ENCODE results near the gene FLT1.

Gene FLT1

GRCh38 chr13:28336193-28336657 is 158.7 kb downstream of the FLT1 start:
- Histone ChIP-seq H3K27me3 (ENCODE audit: control insufficient read depth, low read length) (peaks cover 3% of the 10 kb centered on the region; the same call in 1 of the 2 replicates), H3K36me3 (ENCODE audit: control insufficient read depth, low read length) (no peaks in the 10 kb centered on the region), H3K27ac (ENCODE audit: low read depth, low read length) (no peak overlapping the region), H3K4me1 (ENCODE audit: control insufficient read depth, low read length) (no peaks in the 10 kb centered on the region), H4K20me1 (ENCODE audit: control insufficient read depth, insufficient read depth, low read depth, low read length) (no peaks in the 10 kb centered on the region), H3K79me2 (ENCODE audit: control insufficient read depth, low read length) (no peaks in the 10 kb centered on the region), H3K9me3 (ENCODE audit: control insufficient read depth, insufficient read depth, low read length) (no peaks in the 10 kb centered on the region), H3K4me3 (ENCODE audit: low read length) (no peak overlapping the region), H3F3A (ENCODE audit: control insufficient read depth, insufficient read depth) (no peaks in the 10 kb centered on the region), H3K4me2 (ENCODE audit: low read length) (no peak overlapping the region), H3K9me2 (replicated peaks; ENCODE audit: control insufficient read depth, low read length) (no peaks in the 10 kb centered on the region)
- TF ChIP-seq EZH2phosphoT487 (IDR thresholded peaks at IDR 0.05; ENCODE audit: borderline replicate concordance, low read length) (no peak), CTCF (IDR thresholded peaks at IDR 0.05; ENCODE audit: low read depth, low read length, poor library complexity, severe bottlenecking) (no peak)

GRCh38 chr13:28333204-28333881 is 161.6 kb downstream of the FLT1 start:
- Histone ChIP-seq H3K4me1 (ENCODE audit: control insufficient read depth, low read length) (no peaks in the 10 kb centered on the region), H3K27me3 (ENCODE audit: control insufficient read depth, low read length) (peaks cover 3% of the 10 kb centered on the region; the same call in 1 of the 2 replicates), H3K36me3 (ENCODE audit: control insufficient read depth, low read length) (no peaks in the 10 kb centered on the region), H3K9me2 (replicated peaks; ENCODE audit: control insufficient read depth, low read length) (no peaks in the 10 kb centered on the region), H3F3A (ENCODE audit: control insufficient read depth, insufficient read depth) (no peaks in the 10 kb centered on the region), H3K9me3 (ENCODE audit: control insufficient read depth, insufficient read depth, low read length) (no peaks in the 10 kb centered on the region), H3K27ac (ENCODE audit: low read depth, low read length) (no peak overlapping the region), H3K4me2 (ENCODE audit: low read length) (no peak overlapping the region), H3K4me3 (ENCODE audit: low read length) (no peak overlapping the region), H3K79me2 (ENCODE audit: control insufficient read depth, low read length) (no peaks in the 10 kb centered on the region), H4K20me1 (ENCODE audit: control insufficient read depth, insufficient read depth, low read depth, low read length) (no peaks in the 10 kb centered on the region)
- TF ChIP-seq EZH2phosphoT487 (IDR thresholded peaks at IDR 0.05; ENCODE audit: borderline replicate concordance, low read length) (no peak), CTCF (IDR thresholded peaks at IDR 0.05; ENCODE audit: low read depth, low read length, poor library complexity, severe bottlenecking) (no peak)

- no peaks in the 10 kb centered on the region; the same call in 1 of the 2 replicates for H3K27me3 ChIP-seq (ENCODE audit: control insufficient read depth, low read length)
- no peak overlapping the region for H3K27ac ChIP-seq (ENCODE audit: low read depth, low read length)
- no peaks in the 10 kb centered on the region for H4K20me1 ChIP-seq (ENCODE audit: control insufficient read depth, insufficient read depth, low read depth, low read length)
- no peaks in the 10 kb centered on the region for H3K36me3 ChIP-seq (ENCODE audit: control insufficient read depth, low read length)
- H3K4me2 ChIP-seq (ENCODE audit: low read length) = no peak overlapping the region
- H3K4me1 ChIP-seq (ENCODE audit: control insufficient read depth, low read length) = peaks cover 4% of the 10 kb centered on the region; the same call in 1 of the 2 replicates
- H3F3A ChIP-seq (ENCODE audit: control insufficient read depth, insufficient read depth) = no peaks in the 10 kb centered on the region
- no peaks in the 10 kb centered on the region for H3K79me2 ChIP-seq (ENCODE audit: control insufficient read depth, low read length)
- H3K9me2 ChIP-seq (replicated peaks; ENCODE audit: control insufficient read depth, low read length) = no peaks in the 10 kb centered on the region
- no peak overlapping the region for H3K4me3 ChIP-seq (ENCODE audit: low read length)
- no peaks in the 10 kb centered on the region for H3K9me3 ChIP-seq (ENCODE audit: control insufficient read depth, insufficient read depth, low read length)
- TF ChIP-seq CTCF (IDR thresholded peaks at IDR 0.05; ENCODE audit: low read depth, low read length, poor library complexity, severe bottlenecking) = no peak
- TF ChIP-seq EZH2phosphoT487 (IDR thresholded peaks at IDR 0.05; ENCODE audit: borderline replicate concordance, low read length) = no peak
Measured at GRCh38 chr13:28329395-28330158, 165.4 kb downstream of the FLT1 start.

Data from DOHH2 (cell line).